H1 (cell line): Measurements from ENCODE around the gene ASIC2. TPM values are rescaled to one million over a fixed set of nuclear protein-coding genes. Genes with fewer than 3 reads are reported as not detected.

Experiments
- CBX5 ChIP-seq: fragments of 300-800, 300-1000 bp; sonication (generic); IDR thresholded peaks from 2 replicates; pipeline ENCODE4 v1.7.1; 2016; ENCODE audit warnings: antibody characterized with exemption, low read length, low read depth
- CHD2 ChIP-seq: IDR thresholded peaks from 2 replicates; pipeline ENCODE4 v1.6.1; 2012; ENCODE audit warnings: low read length, improper control_type of control experiment
- KDM1A ChIP-seq: fragments of 200-600, 300-600 bp; sonication (generic); IDR thresholded peaks from 2 replicates; pipeline ENCODE4 v1.7.1; 2016; ENCODE audit warnings: mild to moderate bottlenecking, low read length, borderline replicate concordance
- POLR2A ChIP-seq, 2 experiments: IDR thresholded peaks; 1 replicate in 1 of 2; 2 replicates in 1 of 2; pipeline ENCODE4 v1.6.1; 2011; ENCODE audit warnings: low read depth in 2 of 2, low read length in 2 of 2, mild to moderate bottlenecking in 2 of 2; ENCODE audit errors: control extremely low read depth in 1 of 2
- POU5F1 ChIP-seq: IDR thresholded peaks from 2 replicates; pipeline ENCODE4 v1.6.1; 2011; ENCODE audit warnings: low read depth, mild to moderate bottlenecking, low read length, moderate library complexity
- SIRT6 ChIP-seq: IDR thresholded peaks from one replicate; pipeline ENCODE4 v1.7.1; 2012; ENCODE audit warnings: low read length, inconsistent platforms
- ZNF274 ChIP-seq: IDR thresholded peaks from 2 replicates; pipeline ENCODE4 v1.7.0; 2012; ENCODE audit warnings: low read length, borderline replicate concordance; ENCODE audit errors: extremely low read depth
- polyA plus RNA-seq, 7 experiments: library from polyadenylated mRNA; depleted of rRNA in 3 of 7; stranded (reverse) in 5 of 7; unstranded in 2 of 7; fragments of >200 nt in 5 of 7; fragments of 200-250 nt in 2 of 7; gene quantifications; 1 replicate in 5 of 7; 2 replicates in 1 of 7; 4 replicates in 1 of 7; pipeline versions ENCODE4 v1.2.1 to v1.2.3, GENCODE V29; 2011 to 2013; ENCODE audit warnings: missing spikeins in 2 of 7, mixed read lengths in 2 of 7
- total RNA-seq: library from RNA; stranded (reverse); fragmentation: NEBNext Ultra II Directional; extraction: Animal tissue kit (Norgen Biotek cat#: 25700); gene quantifications from 2 replicates; pipeline ENCODE4 v1.2.1, GENCODE V29; 2021
- TF ChIP-seq, protein P1 (sequence below): IDR thresholded peaks from 2 replicates; pipeline ENCODE4 v1.6.1; 2012; ENCODE audit warnings: inconsistent platforms

Gene ASIC2
- total and polyA plus RNA-seq, 2 of the 8 experiments (the other 6 are each of a cell fraction or from before 2014, with no cell fraction given), result 0.86 to 1.2 TPM

DNA sequence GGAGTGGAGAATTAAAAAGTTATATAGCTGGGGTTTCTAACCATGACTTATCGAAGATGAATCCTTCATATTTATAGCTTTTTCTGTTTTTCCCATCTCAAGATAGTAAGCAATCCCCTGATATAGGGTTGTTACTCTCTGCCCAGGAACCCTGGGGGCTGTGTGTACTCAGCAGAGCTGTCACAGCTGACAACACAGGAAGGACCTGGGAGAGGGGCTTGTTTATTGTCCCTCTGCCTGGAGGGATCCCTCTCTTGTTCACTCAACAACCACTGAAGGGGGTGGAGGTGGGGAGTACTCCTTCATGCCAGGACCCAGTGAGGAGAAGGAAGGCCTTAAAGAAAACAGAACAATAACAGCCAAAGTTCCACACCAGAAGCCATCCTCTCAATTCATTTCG, 19.8 kb downstream of the ASIC2 start (continued):
- TF ChIP-seq, protein P1, sequence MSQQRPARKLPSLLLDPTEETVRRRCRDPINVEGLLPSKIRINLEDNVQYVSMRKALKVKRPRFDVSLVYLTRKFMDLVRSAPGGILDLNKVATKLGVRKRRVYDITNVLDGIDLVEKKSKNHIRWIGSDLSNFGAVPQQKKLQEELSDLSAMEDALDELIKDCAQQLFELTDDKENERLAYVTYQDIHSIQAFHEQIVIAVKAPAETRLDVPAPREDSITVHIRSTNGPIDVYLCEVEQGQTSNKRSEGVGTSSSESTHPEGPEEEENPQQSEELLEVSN, result no peak
- TF ChIP-seq CBX5 (no peak), ZNF274 (no peak), CHD2 (no peak), SIRT6 (no peak), POU5F1 (no peak), KDM1A (no peak), POLR2A (IDR thresholded peaks at IDR 0.05; ENCODE audit: control extremely low read depth in 1 of 2, low read depth in 2 of 2, low read length in 2 of 2) (no peak)
